ENCODE results near the gene GAL3ST2. TPM values are rescaled to one million over a fixed set of nuclear protein-coding genes. Genes with fewer than 3 reads are reported as not detected.

GAL3ST2 gene
- not detected in 2 replicates for total RNA-seq (2014; rRNA removed; shearing (Covaris generic))
- polyA plus RNA-seq (2016; fragmentation: Nextera tagmentation; extraction: Ambion mirVana): not detected in 2 replicates

GRCh38 chr2:241776336-241777169 lies at the start of gene GAL3ST2:
Gene GAL3ST2, plus strand, starts transcription at chr2:241776822. Its CDS starts 134 bp downstream, at chr2:241776956.
- no peaks in the 10 kb centered on the region for H3K9me2 ChIP-seq (ENCODE audit: insufficient read depth)
- no peaks in the 10 kb centered on the region for H3K27me3 ChIP-seq (replicated peaks; ENCODE audit: insufficient read depth)
- peaks cover 10% of the 10 kb centered on the region for H3K4me1 ChIP-seq (ENCODE audit: insufficient read depth)
- no peaks in the 10 kb centered on the region for H3K9me3 ChIP-seq (ENCODE audit: low read depth)
- TF ChIP-seq EZH2 (IDR thresholded peaks at IDR 0.05; ENCODE audit: insufficient read depth, poor library complexity, severe bottlenecking): no peak
- TF ChIP-seq EZH2phosphoT487 (IDR thresholded peaks at IDR 0.05; ENCODE audit: insufficient read depth, low read depth): no peak
- H3K4me3 ChIP-seq: no peak within 1 kb of the TSS
- in situ Hi-C loops (cut with MboI): no loop called here
- no peak within 1 kb of the TSS for H3K27ac ChIP-seq
- no peaks in the 10 kb centered on the region for H3F3A ChIP-seq (ENCODE audit: insufficient read depth)
- DNase-seq: no peak
- H3K9ac ChIP-seq: no peak within 1 kb of the TSS
- H3K4me2 ChIP-seq (ENCODE audit: unreplicated experiment): no peak within 1 kb of the TSS
- H2AFZ ChIP-seq: no peak within 1 kb of the TSS
- 77 to 79% methylated on average over 26 to 27 of the region's 27 CpGs for WGBS, 2 experiments (ENCODE audit: low coverage in 1 of 2, low lambda C conversion rate in 2 of 2, missing lambda C conversion rate in 2 of 2)
- no peaks in the 10 kb centered on the region for H3K36me3 ChIP-seq (ENCODE audit: low read depth)
- H3K79me2 ChIP-seq (ENCODE audit: insufficient read depth): no peaks in the 10 kb centered on the region
- H4K20me1 ChIP-seq (ENCODE audit: insufficient read depth): no peaks in the 10 kb centered on the region

- Histone ChIP-seq H3K4me2 (ENCODE audit: unreplicated experiment) (no peak overlapping the region), H3K9ac (no peak overlapping the region), H3K9me3 (ENCODE audit: low read depth) (no peaks in the 10 kb centered on the region), H3K36me3 (ENCODE audit: low read depth) (peaks cover under 1% of the 10 kb centered on the region; the same call in 1 of the 2 replicates), H3F3A (ENCODE audit: insufficient read depth) (no peaks in the 10 kb centered on the region), H3K79me2 (ENCODE audit: insufficient read depth) (no peaks in the 10 kb centered on the region), H3K4me1 (ENCODE audit: insufficient read depth) (no peaks in the 10 kb centered on the region), H3K27ac (no peak overlapping the region), H2AFZ (no peak overlapping the region), H3K9me2 (ENCODE audit: insufficient read depth) (no peaks in the 10 kb centered on the region), H3K4me3 (no peak overlapping the region), H3K27me3 (replicated peaks; ENCODE audit: insufficient read depth) (no peaks in the 10 kb centered on the region), H4K20me1 (ENCODE audit: insufficient read depth) (no peaks in the 10 kb centered on the region)
- DNase-seq: no peak
- WGBS, 2 experiments (ENCODE audit: low coverage in 1 of 2, low lambda C conversion rate in 2 of 2, missing lambda C conversion rate in 2 of 2): 77 to 83% methylated on average over 8 of the region's 8 CpGs
- TF ChIP-seq EZH2 (IDR thresholded peaks at IDR 0.05; ENCODE audit: insufficient read depth, poor library complexity, severe bottlenecking) (no peak), EZH2phosphoT487 (IDR thresholded peaks at IDR 0.05; ENCODE audit: insufficient read depth, low read depth) (no peak)
- in situ Hi-C loops (cut with MboI): no loop called here
Observed at GRCh38 chr2:241728000-241728399, 48.6 kb upstream of the GAL3ST2 start.

GRCh38 chr2:241728627-241729026 lies 48.0 kb upstream of the GAL3ST2 start:
- Histone ChIP-seq H3F3A (ENCODE audit: insufficient read depth) (no peaks in the 10 kb centered on the region), H2AFZ (no peak overlapping the region), H3K9me2 (ENCODE audit: insufficient read depth) (no peaks in the 10 kb centered on the region), H3K4me3 (no peak overlapping the region), H3K36me3 (ENCODE audit: low read depth) (no peaks in the 10 kb centered on the region), H3K9ac (no peak overlapping the region), H4K20me1 (ENCODE audit: insufficient read depth) (no peaks in the 10 kb centered on the region), H3K27me3 (replicated peaks; ENCODE audit: insufficient read depth) (no peaks in the 10 kb centered on the region), H3K27ac (no peak overlapping the region), H3K9me3 (ENCODE audit: low read depth) (no peaks in the 10 kb centered on the region), H3K4me2 (ENCODE audit: unreplicated experiment) (no peak overlapping the region), H3K4me1 (ENCODE audit: insufficient read depth) (no peaks in the 10 kb centered on the region), H3K79me2 (ENCODE audit: insufficient read depth) (no peaks in the 10 kb centered on the region)
- no peak for DNase-seq
- in situ Hi-C loops (cut with MboI): no loop called here
- TF ChIP-seq EZH2 (IDR thresholded peaks at IDR 0.05; ENCODE audit: insufficient read depth, poor library complexity, severe bottlenecking) (no peak), EZH2phosphoT487 (IDR thresholded peaks at IDR 0.05; ENCODE audit: insufficient read depth, low read depth) (no peak)
- WGBS, 2 experiments (ENCODE audit: low coverage in 1 of 2, low lambda C conversion rate in 2 of 2, missing lambda C conversion rate in 2 of 2): 83 to 85% methylated on average over 17 to 19 of the region's 19 CpGs

- H3K9me2 ChIP-seq (ENCODE audit: insufficient read depth): no peaks in the 10 kb centered on the region
- 91 to 92% methylated on average over 6 of the region's 6 CpGs for WGBS, 2 experiments (ENCODE audit: low coverage in 1 of 2, low lambda C conversion rate in 2 of 2, missing lambda C conversion rate in 2 of 2)
- H3K9ac ChIP-seq: no peak overlapping the region
- no peaks in the 10 kb centered on the region for H3K9me3 ChIP-seq (ENCODE audit: low read depth)
- no peak overlapping the region for H3K27ac ChIP-seq
- TF ChIP-seq EZH2phosphoT487 (IDR thresholded peaks at IDR 0.05; ENCODE audit: insufficient read depth, low read depth) (no peak), EZH2 (IDR thresholded peaks at IDR 0.05; ENCODE audit: insufficient read depth, poor library complexity, severe bottlenecking) (no peak)
- H3K4me1 ChIP-seq (ENCODE audit: insufficient read depth): no peaks in the 10 kb centered on the region
- no peaks in the 10 kb centered on the region for H4K20me1 ChIP-seq (ENCODE audit: insufficient read depth)
- H3K27me3 ChIP-seq (replicated peaks; ENCODE audit: insufficient read depth): no peaks in the 10 kb centered on the region
- no peaks in the 10 kb centered on the region for H3K79me2 ChIP-seq (ENCODE audit: insufficient read depth)
- no peak overlapping the region for H2AFZ ChIP-seq
- no peaks in the 10 kb centered on the region for H3F3A ChIP-seq (ENCODE audit: insufficient read depth)
- in situ Hi-C loops (cut with MboI): no loop called here
- H3K4me3 ChIP-seq: no peak overlapping the region
- H3K4me2 ChIP-seq (ENCODE audit: unreplicated experiment): no peak overlapping the region
- DNase-seq: no peak
- no peaks in the 10 kb centered on the region for H3K36me3 ChIP-seq (ENCODE audit: low read depth)
Observed at GRCh38 chr2:241729868-241730267, 46.8 kb upstream of the GAL3ST2 start.

Measured in GM23248 (cell line).